GM12878 (cell line): Measurements from ENCODE around the gene METRN. TPM values are rescaled to one million over a fixed set of nuclear protein-coding genes. Genes with fewer than 3 reads are reported as not detected.

Source experiments
- ATAC-seq: fragments of 200-7000 bp; cut with Tn5 transposase; 3 replicates; pipeline ENCODE4 v1.9.1; 2020; ENCODE audit warnings: mild to moderate bottlenecking, moderate library complexity
- BruUV-seq: library from RNA; stranded (reverse); fragments of 400-500 nt; replicated peaks from 2 replicates; lab custom pipeline; 2021; lab: Mats Ljungman, UMichigan
- CTCF ChIA-PET: fragments of 300-600 bp; sonication (Branson Sonifier 250); formaldehyde crosslinking; extraction: SDS; loops from one replicate; lab custom pipeline; 2021; ENCODE audit warnings: inconsistent platforms; lab: Yijun Ruan, JAX
- POLR2A ChIA-PET: fragments of 350-600 bp; formaldehyde crosslinking; extraction: SDS; loops from one replicate; lab custom pipeline; 2021; ENCODE audit warnings: inconsistent platforms; lab: Charles Lee
- RAD21 ChIA-PET: fragments of 300-600 bp; sonication (Branson Sonifier 250); formaldehyde crosslinking; loops from one replicate; lab custom pipeline; 2023; ENCODE audit warnings: antibody characterized with exemption; ENCODE audit not compliant: unreplicated experiment; lab: Charles Lee
- SMC1A ChIA-PET: fragments of 300-600 bp; sonication (Branson Sonifier 250); formaldehyde crosslinking; loops from one replicate; lab custom pipeline; 2023; ENCODE audit not compliant: unreplicated experiment, uncharacterized antibody; lab: Charles Lee
- DNase-seq: peaks from one replicate; pipeline ENCODE4 v3.0.0-alpha.2; 2011; ENCODE audit warnings: low read depth, low spot score
- FAIRE-seq: peaks from 3 replicates; lab custom pipeline; 2011; peaks lifted over from hg19 to GRCh38; lab: Jason Lieb, UNC
- H2AFZ ChIP-seq: 2 replicates; pipeline ENCODE4 v1.6.0; 2011; ENCODE audit warnings: low read depth, low read length, control low read depth; ENCODE audit not compliant: control insufficient read depth
- H3K27ac ChIP-seq: 2 replicates; pipeline ENCODE4 v1.5.1; 2011; ENCODE audit warnings: control low read depth; ENCODE audit not compliant: control insufficient read depth, insufficient read depth
- H3K27me3 ChIP-seq, 2 experiments: replicated peaks in 1 of 2; 2 replicates each; pipeline versions ENCODE4 v1.6.0 to v1.6.1; 2011; ENCODE audit warnings: low read length in 1 of 2; ENCODE audit not compliant: control insufficient read depth in 2 of 2, insufficient read depth in 2 of 2
- H3K36me3 ChIP-seq, 2 experiments: 2 replicates each; pipeline ENCODE4 v1.5.1; 2011; ENCODE audit warnings: low read length in 1 of 2; ENCODE audit not compliant: control insufficient read depth in 2 of 2, insufficient read depth in 2 of 2
- H3K4me1 ChIP-seq: 2 replicates; pipeline ENCODE4 v1.6.1; 2011; ENCODE audit warnings: mild to moderate bottlenecking, low read length, moderate library complexity, mixed read lengths; ENCODE audit not compliant: control insufficient read depth, insufficient read depth
- H3K4me2 ChIP-seq: 2 replicates; pipeline ENCODE4 v1.6.0; 2011; ENCODE audit warnings: control low read depth; ENCODE audit not compliant: control insufficient read depth, insufficient read depth
- H3K4me3 ChIP-seq: fragments of 200-600 bp; sonication (generic); 2 replicates; pipeline ENCODE4 v1.5.1; 2016
- H3K79me2 ChIP-seq: 2 replicates; pipeline ENCODE4 v1.6.0; 2011; ENCODE audit warnings: low read length; ENCODE audit not compliant: control insufficient read depth, insufficient read depth
- H3K9ac ChIP-seq: 2 replicates; pipeline ENCODE4 v1.8.0; 2011; ENCODE audit warnings: low read length, control low read depth, mixed read lengths; ENCODE audit not compliant: control insufficient read depth, insufficient read depth
- H3K9me3 ChIP-seq: replicated peaks from 3 replicates; pipeline ENCODE4 v1.5.1; 2011; ENCODE audit warnings: mild to moderate bottlenecking, low read length; ENCODE audit not compliant: control insufficient read depth, insufficient read depth
- H4K20me1 ChIP-seq: 2 replicates; pipeline ENCODE4 v1.6.0; 2011; ENCODE audit not compliant: control insufficient read depth, insufficient read depth
- E2F8 ChIP-seq: fragments of 450-650 bp; IDR thresholded peaks from 2 replicates; pipeline ENCODE4 v1.6.1; 2018; ENCODE audit warnings: mild to moderate bottlenecking, low read depth, moderate library complexity; ENCODE audit not compliant: partially characterized antibody
- KLF5 ChIP-seq: fragments of 450-650 bp; IDR thresholded peaks from 2 replicates; pipeline ENCODE4 v1.6.1; 2014; ENCODE audit warnings: mild to moderate bottlenecking; ENCODE audit not compliant: partially characterized antibody
- NR2C1 ChIP-seq: fragments of 450-650 bp; IDR thresholded peaks from 2 replicates; pipeline ENCODE4 v1.6.1; 2017; ENCODE audit warnings: antibody characterized with exemption, mild to moderate bottlenecking, moderate library complexity
- NR2F1 ChIP-seq: fragments of 450-650 bp; conservative IDR thresholded peaks from 2 replicates; pipeline ENCODE4 v1.6.1; 2017; ENCODE audit warnings: mild to moderate bottlenecking
- PAX5 ChIP-seq: IDR thresholded peaks from 2 replicates; pipeline ENCODE4 v1.6.1; 2011; ENCODE audit warnings: low read depth, low read length, borderline replicate concordance
- RBBP5 ChIP-seq: fragments of 200-600 bp; sonication (generic); conservative IDR thresholded peaks from 2 replicates; pipeline ENCODE4 v1.6.1; 2016
- SIN3A ChIP-seq: IDR thresholded peaks from 2 replicates; pipeline ENCODE4 v1.6.1; 2012; ENCODE audit warnings: low read depth, low read length, improper control_type of control experiment
- TARDBP ChIP-seq: IDR thresholded peaks from 2 replicates; pipeline ENCODE4 v1.6.1; 2016; ENCODE audit warnings: borderline replicate concordance
- WGBS: methylation state at CpG from one replicate; pipeline ENCODE4 v1.1.6; 2016; ENCODE audit warnings: low lambda C conversion rate; ENCODE audit not compliant: insufficient replicate concordance, insufficient coverage; ENCODE audit errors: missing lambda C conversion rate; 5-methylcytosine and 5-hydroxymethylcytosine counted together
- in situ Hi-C: fragments of 300-500 bp; cut with MboI; formaldehyde crosslinking; loops from 9 replicates; pipeline ENCODE4 v1.14.3; 2018; ENCODE audit warnings: mixed read lengths
- intact Hi-C: fragments of 100-400 bp; cut with micrococcal nuclease; formaldehyde crosslinking; loops from one replicate; pipeline ENCODE4 v1.14.2; 2022; ENCODE audit not compliant: unreplicated experiment
- polyA plus RNA-seq, 11 experiments: library from polyadenylated mRNA; depleted of rRNA in 4 of 11; unstranded in 6 of 11; stranded (reverse) in 5 of 11; fragments of >200 nt; fragmentation: Nextera tagmentation in 4 of 11; fragmentation: Illumina TruSeq in 1 of 11; extraction: Ambion mirVana in 4 of 11; extraction: Trizol in 1 of 11; gene quantifications; 1 replicate in 1 of 11; 2 replicates in 10 of 11; pipeline versions ENCODE4 v1.2.1 to v1.2.3, GENCODE V29; 2011 to 2016; ENCODE audit warnings: inconsistent platforms in 2 of 11, missing spikeins in 2 of 11, low read depth in 1 of 11
- total RNA-seq, 4 experiments: library from RNA; depleted of rRNA in 3 of 4; stranded (reverse); fragments of >200 nt in 3 of 4; fragmentation: Illumina TruSeq in 1 of 4; extraction: Trizol in 1 of 4; gene quantifications; 2 replicates each; pipeline versions ENCODE4 v1.2.1 to v1.2.3, GENCODE V29; 2013 to 2021
- TF ChIP-seq, protein P1 (sequence below): fragments of 450-650 bp; IDR thresholded peaks from 2 replicates; pipeline ENCODE4 v1.6.1; 2017; ENCODE audit warnings: antibody characterized with exemption, mild to moderate bottlenecking, moderate library complexity
- TF ChIP-seq, protein P2 (sequence below): IDR thresholded peaks from 2 replicates; pipeline ENCODE4 v1.6.1; 2012; ENCODE audit warnings: low read depth, low read length, improper control_type of control experiment
- TF ChIP-seq, protein P3 (sequence below): fragments of 450-650 bp; formaldehyde crosslinking; IDR thresholded peaks from 2 replicates; pipeline ENCODE4 v1.5.0; 2022; ENCODE audit warnings: mild to moderate bottlenecking, missing genetic modification characterization

METRN gene
- total and polyA plus RNA-seq, 10 of the 15 experiments (the other 5 are each of a cell fraction or from before 2014, with no cell fraction given) = 0.11 to 12.8 (median 1.1) TPM; not detected in 1

DNA sequence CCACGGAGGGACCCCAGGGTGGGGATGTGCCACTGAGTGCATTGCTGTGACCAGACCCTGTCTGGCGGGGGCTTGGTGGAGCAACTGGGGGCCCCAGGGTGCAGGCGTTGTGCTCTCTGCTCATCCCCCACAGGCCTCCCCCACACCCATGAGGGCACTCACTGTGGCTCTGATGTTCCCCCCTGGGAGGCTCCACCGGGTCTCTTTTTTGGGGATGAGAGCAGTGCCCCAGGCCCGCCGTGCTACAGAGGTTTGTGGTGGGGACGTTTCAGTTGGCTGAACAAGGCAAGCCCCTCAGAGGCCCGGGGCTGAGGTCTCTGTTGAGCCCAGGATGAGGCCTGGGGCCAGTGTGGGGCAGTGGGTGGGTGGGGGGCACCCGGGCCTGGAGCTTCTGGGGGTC, 8.8 kb downstream of the METRN start:
- BruUV-seq = no TSS peak
- Histone ChIP-seq H3K9ac (no peak overlapping the region), H3K27ac (no peak overlapping the region), H3K4me1 (peaks cover 23% of the 10 kb centered on the region), H4K20me1 (no peaks in the 10 kb centered on the region), H3K36me3 (no peaks in the 10 kb centered on the region), H3K4me2 (no peak overlapping the region), H3K9me3 (no peaks in the 10 kb centered on the region), H2AFZ (no peak overlapping the region), H3K79me2 (no peaks in the 10 kb centered on the region; the same call in none of the 2 replicates), H3K4me3 (no peak overlapping the region), H3K27me3 (no peaks in the 10 kb centered on the region)
- 35% methylated on average over 9 of the region's 9 CpGs for WGBS
- CTCF ChIA-PET = interaction anchor here (1.4 to 1.7 kb wide), 2 partner anchors 11 to 62 kb away, joined by 3 to 5 read pairs; no protein-coding TSS in a partner anchor
- no peak for DNase-seq
- ATAC-seq = no peak
- RAD21 ChIA-PET = interaction anchor here (2.3 kb wide), 1 partner anchor 12 kb away, joined by 6 read pairs; no protein-coding TSS in a partner anchor
- in situ Hi-C loops (no loop called here), intact Hi-C loops (no loop called here)
- SMC1A ChIA-PET = no interaction called here
- FAIRE-seq = no peak
- POLR2A ChIA-PET = interaction anchor here (0.5 to 6.3 kb wide), 3 partner anchors 12 to 156 kb away, joined by 3 to 60 read pairs (median 3); partner anchors contain the start of gene CIAO3
- TF ChIP-seq KLF5 (no peak), TARDBP (no peak), SIN3A (no peak), NR2F1 (no peak), NR2C1 (no peak), PAX5 (no peak), E2F8 (no peak), RBBP5 (no peak)
- TF ChIP-seq, protein P1, sequence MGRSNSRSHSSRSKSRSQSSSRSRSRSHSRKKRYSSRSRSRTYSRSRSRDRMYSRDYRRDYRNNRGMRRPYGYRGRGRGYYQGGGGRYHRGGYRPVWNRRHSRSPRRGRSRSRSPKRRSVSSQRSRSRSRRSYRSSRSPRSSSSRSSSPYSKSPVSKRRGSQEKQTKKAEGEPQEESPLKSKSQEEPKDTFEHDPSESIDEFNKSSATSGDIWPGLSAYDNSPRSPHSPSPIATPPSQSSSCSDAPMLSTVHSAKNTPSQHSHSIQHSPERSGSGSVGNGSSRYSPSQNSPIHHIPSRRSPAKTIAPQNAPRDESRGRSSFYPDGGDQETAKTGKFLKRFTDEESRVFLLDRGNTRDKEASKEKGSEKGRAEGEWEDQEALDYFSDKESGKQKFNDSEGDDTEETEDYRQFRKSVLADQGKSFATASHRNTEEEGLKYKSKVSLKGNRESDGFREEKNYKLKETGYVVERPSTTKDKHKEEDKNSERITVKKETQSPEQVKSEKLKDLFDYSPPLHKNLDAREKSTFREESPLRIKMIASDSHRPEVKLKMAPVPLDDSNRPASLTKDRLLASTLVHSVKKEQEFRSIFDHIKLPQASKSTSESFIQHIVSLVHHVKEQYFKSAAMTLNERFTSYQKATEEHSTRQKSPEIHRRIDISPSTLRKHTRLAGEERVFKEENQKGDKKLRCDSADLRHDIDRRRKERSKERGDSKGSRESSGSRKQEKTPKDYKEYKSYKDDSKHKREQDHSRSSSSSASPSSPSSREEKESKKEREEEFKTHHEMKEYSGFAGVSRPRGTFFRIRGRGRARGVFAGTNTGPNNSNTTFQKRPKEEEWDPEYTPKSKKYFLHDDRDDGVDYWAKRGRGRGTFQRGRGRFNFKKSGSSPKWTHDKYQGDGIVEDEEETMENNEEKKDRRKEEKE = no peak
- TF ChIP-seq, protein P2, sequence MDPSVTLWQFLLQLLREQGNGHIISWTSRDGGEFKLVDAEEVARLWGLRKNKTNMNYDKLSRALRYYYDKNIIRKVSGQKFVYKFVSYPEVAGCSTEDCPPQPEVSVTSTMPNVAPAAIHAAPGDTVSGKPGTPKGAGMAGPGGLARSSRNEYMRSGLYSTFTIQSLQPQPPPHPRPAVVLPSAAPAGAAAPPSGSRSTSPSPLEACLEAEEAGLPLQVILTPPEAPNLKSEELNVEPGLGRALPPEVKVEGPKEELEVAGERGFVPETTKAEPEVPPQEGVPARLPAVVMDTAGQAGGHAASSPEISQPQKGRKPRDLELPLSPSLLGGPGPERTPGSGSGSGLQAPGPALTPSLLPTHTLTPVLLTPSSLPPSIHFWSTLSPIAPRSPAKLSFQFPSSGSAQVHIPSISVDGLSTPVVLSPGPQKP = no peak
- TF ChIP-seq, protein P3, sequence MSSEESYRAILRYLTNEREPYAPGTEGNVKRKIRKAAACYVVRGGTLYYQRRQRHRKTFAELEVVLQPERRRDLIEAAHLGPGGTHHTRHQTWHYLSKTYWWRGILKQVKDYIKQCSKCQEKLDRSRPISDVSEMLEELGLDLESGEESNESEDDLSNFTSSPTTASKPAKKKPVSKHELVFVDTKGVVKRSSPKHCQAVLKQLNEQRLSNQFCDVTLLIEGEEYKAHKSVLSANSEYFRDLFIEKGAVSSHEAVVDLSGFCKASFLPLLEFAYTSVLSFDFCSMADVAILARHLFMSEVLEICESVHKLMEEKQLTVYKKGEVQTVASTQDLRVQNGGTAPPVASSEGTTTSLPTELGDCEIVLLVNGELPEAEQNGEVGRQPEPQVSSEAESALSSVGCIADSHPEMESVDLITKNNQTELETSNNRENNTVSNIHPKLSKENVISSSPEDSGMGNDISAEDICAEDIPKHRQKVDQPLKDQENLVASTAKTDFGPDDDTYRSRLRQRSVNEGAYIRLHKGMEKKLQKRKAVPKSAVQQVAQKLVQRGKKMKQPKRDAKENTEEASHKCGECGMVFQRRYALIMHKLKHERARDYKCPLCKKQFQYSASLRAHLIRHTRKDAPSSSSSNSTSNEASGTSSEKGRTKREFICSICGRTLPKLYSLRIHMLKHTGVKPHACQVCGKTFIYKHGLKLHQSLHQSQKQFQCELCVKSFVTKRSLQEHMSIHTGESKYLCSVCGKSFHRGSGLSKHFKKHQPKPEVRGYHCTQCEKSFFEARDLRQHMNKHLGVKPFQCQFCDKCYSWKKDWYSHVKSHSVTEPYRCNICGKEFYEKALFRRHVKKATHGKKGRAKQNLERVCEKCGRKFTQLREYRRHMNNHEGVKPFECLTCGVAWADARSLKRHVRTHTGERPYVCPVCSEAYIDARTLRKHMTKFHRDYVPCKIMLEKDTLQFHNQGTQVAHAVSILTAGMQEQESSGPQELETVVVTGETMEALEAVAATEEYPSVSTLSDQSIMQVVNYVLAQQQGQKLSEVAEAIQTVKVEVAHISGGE (CRISPR knock-in tag) = no peak
